IPS DF 19.7 (cell line): ENCODE results near the gene PSTPIP1.

ENCODE experiments used
- DNase-seq: peaks from one replicate; pipeline ENCODE4 v3.0.0-alpha.2; 2013; ENCODE audit warnings: low read depth, low spot score

The PSTPIP1 gene

DNA sequence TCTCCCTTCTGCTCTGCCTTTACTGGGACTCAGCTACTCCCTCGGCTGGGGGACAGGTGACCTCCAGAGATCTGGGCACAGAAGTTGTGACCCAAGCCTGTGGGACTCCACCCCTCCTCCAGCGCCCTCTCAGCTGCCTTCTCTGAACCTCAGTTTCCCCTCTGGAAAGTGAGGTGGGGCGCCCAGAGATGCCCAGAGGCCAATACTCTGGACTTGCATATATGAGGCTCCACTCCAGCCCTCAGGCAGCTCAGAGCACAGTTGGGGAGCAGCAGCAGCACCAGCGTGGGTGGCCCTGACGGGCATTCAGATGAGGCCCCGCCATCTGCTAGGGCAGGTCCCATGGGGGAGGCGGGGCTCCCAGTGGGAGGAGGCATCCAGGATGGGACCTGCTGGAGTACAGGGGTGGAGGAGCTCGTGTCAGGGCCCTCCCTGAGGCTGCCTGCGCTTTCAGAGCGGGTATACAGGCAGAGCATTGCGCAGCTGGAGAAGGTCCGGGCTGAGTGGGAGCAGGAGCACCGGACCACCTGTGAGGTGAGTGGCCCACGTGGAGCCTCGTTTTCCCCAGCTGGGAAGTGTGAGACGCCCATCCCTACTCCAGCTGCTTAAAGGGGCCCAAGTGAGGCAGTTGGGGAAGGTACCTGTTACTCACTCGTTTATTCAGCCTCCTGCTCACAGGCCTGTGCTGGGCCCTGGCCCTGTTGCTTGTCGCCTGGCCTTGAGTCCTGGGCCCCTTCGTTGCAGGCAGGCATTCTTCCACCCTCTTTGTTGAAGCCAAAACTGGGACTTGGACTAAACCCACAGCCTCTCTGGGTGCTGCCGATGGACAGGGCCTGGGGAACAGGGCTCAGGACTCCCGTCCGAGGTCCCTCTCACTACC, 35.4 kb downstream of the PSTPIP1 start:
- no peak for DNase-seq

DNA sequence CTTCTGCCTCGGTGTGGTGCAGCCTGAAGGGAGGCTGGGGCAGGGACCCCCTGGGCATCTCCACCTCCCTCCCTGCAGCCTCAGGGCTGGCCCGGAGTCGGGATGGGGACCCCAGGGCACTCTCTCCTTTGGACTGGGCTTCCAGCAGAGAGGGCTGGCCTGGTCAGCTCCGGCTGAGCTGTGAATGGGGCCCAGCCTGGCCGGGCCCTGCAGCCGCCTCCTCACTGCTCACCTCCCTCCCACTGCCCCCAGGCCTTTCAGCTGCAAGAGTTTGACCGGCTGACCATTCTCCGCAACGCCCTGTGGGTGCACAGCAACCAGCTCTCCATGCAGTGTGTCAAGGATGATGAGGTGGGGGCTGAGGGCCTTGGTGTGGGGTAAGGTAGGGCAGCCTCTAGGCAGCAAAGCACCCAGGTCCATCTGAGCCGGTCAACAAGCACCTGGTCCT, 36.0 kb downstream of the PSTPIP1 start:
- DNase-seq: no peak

- DNase-seq: no peak
These were observed 36.6 kb downstream of the PSTPIP1 start for GRCh38 chr15:77031376-77032050.

- DNase-seq: no peak
These were observed 37.2 kb downstream of the PSTPIP1 start for GRCh38 chr15:77032052-77032646.

DNA sequence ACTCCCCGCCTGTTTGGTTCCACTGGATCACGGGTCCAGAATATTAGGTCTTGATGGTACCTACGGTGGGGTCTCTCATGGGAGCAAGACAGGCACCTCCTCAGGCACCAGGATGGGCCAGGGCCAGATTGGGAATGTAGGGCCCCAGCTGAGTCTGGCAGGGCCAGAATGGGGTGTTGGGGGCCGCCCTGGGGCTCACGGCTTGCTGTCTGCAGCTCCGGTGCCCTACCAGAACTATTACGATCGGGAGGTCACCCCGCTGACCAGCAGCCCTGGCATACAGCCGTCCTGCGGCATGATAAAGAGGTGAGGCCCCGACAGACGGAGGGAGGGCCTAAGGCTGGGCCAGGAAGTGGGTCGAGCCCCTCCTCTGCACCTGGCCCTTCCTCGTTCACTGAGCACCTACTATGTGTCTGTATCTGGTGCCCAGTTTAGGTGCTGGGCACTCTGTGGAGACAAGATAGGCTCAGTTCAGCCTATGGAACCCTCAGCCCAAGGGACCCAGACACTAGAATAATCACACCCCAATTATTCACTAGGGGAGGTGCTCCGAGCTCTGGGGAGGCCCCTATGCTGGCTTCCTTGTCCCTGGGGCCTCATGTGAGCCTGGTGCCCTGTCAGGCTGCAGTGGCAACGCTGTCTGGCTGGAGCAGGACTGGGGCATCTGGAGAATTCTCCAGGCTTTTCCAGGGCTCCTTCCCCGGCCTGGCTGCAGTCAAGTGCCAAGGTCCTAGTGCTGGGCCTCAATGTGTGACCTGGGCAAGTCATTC, 37.9 kb downstream of the PSTPIP1 start:
- DNase-seq: no peak

- no peak for DNase-seq
These were observed 38.4 kb downstream of the PSTPIP1 start for GRCh38 chr15:77033417-77033728.

- no peak for DNase-seq
These were observed 39.1 kb downstream of the PSTPIP1 start for GRCh38 chr15:77033729-77034671.

- no peak for DNase-seq
These were observed 40.0 kb downstream of the PSTPIP1 start for GRCh38 chr15:77034695-77035489.

DNA sequence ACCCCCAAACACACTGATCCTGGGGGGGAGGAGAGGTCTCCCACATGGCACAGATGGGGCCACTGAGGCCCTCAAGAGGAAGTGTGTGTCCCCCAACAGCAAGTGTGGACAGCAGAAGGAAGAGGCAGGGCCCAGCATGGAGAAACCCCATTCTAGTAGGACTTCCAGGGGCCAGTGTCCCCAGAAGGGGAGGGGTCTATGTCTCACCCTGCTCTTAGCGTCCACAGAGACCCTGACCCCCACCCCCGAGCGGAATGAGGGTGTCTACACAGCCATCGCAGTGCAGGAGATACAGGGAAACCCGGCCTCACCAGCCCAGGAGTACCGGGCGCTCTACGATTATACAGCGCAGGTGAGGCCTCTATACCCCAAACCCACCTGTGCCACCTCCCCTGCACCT, 40.7 kb downstream of the PSTPIP1 start:
- no peak for DNase-seq

GRCh38 chr15:77035999-77036471, 41.1 kb downstream of the PSTPIP1 start:
- DNase-seq: no peak

DNA sequence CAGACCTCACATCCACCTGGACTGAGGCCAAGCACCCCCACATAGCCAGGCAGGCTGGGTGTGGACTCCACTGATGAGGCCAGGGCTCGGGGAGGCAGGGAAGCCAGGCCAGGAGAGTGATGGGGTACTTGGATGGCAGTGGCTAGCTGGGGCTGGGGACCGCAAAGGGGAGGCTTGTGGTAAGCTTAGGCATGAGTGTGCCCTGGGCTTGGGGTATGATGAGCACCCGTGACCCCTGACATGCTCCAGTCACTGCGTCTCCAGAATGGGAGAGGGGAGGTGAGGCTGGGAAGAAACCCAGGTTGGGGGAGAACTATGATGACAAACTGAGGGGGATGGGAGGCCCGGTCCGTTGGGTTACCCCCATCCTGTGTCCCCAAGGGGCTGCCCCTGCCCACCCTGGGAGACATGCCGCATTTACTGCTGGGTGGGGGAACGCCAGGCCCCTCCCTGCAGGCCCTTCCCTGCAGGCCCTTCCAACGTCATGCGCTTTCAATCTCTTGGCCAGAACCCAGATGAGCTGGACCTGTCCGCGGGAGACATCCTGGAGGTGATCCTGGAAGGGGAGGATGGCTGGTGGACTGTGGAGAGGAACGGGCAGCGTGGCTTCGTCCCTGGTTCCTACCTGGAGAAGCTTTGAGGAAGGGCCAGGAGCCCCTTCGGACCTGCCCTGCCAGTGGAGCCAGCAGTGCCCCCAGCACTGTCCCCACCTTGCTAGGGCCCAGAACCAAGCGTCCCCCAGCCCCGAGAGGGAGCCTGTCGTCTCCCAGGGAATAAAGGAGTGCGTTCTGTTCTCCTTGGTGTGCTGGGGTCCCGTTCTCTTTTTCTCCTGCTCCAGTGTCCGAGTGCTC, 41.8 kb downstream of the PSTPIP1 start:
- no peak for DNase-seq

DNA sequence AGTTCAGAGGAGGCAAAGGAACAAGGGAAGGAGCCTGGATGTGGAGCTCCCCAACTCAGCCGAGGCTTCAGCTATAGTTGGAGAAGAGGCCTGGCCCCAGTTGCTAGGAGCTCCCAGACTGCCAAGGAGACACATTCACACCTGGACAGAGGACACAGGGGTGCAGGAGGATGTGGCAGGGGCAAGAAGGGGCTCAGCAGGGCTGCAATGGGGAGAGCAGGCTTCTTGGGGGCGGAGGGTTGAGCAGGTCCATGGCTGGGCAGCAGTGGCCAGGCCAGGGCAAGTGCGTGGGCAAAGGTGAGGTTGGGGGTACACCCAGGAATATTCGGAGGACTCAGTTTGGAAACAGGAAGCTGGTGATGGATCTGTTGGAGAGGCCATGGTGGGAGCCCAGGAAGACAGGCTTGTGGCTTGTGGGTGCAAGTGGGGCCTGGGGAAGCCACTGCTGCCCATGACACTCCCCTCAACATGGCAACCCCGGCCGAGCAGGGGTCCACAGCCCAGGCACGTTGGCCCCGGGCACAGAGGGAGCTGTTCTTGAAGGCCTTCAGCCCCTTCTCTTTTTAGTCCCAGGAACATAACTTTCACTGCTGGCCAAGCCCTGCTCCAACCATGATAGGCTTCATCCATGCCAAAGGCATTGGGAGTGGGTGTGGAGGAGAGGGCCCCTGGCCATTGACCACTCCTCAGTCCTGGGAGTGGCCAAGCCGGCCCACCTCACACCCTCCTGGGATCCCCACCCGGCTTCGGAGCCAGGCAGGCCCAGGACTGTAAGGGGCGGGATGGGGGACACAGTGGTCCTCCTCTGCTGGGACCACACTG, 42.7 kb downstream of the PSTPIP1 start:
- no peak for DNase-seq

DNA sequence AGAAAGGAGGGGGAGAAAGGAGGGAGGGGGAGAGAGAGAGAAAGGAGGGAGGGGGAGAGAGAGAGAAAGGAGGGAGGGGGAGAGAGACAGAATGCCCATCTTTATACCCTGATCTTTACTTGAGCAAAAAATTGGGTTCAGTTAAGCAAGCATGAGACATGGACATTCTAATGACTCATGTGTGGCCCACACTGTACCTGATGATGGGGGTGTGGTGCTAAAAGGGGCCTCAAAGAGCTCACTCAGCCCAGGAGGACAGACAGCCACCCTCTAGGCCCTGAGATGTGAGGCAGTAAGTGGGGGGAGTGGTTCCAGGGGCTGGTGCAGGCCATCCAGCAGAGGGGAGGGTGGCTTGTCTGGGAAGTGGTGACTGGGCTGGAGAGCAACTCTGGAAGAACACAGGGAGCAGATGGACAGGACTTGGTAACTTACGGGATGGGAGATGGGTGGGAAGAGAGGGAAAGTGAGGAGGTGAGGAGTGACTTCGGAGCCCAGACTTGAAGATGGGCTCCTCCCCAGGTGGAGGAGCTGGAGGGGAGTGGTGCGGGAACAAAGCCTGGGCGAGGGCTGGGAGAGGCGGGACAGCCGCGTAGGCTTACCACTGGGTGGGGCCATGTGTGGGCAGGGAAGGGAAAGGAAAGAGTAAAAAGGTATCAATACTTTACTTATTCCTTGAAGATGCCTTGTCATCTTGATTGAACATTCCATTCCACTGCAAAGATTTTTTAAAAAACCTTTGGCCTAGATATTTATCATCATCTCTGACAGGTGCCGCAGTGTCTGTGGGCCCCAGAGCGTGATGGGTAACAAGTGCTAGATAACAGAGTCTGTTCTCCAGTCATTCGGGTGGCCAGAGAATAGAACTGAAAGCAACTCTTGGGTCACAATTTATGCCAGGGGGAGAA, 43.6 kb downstream of the PSTPIP1 start:
- no peak for DNase-seq

- DNase-seq: no peak
These were observed 44.2 kb downstream of the PSTPIP1 start for GRCh38 chr15:77039217-77039533.

DNA sequence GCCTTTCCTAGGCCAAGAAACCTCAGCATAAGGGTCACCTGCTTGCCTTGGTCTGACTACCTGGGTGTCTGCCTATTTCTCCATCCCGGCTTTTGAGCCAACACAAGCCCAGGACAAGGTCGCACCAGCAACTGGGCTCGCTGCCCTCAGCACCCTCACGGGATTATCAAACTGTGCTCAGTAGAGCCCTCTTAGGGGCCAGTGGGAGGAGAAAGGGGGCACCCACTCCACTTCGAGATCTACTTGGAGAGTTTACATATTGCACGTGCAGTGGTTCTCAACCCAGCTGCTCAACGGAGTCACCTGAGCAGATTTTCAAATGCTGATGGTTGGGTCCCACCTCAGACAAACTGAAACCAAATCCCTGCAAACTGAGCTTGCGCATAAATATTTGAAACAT, 44.9 kb downstream of the PSTPIP1 start:
- DNase-seq: no peak

- no peak for DNase-seq
These were observed 45.7 kb downstream of the PSTPIP1 start for GRCh38 chr15:77040673-77041072.

DNA sequence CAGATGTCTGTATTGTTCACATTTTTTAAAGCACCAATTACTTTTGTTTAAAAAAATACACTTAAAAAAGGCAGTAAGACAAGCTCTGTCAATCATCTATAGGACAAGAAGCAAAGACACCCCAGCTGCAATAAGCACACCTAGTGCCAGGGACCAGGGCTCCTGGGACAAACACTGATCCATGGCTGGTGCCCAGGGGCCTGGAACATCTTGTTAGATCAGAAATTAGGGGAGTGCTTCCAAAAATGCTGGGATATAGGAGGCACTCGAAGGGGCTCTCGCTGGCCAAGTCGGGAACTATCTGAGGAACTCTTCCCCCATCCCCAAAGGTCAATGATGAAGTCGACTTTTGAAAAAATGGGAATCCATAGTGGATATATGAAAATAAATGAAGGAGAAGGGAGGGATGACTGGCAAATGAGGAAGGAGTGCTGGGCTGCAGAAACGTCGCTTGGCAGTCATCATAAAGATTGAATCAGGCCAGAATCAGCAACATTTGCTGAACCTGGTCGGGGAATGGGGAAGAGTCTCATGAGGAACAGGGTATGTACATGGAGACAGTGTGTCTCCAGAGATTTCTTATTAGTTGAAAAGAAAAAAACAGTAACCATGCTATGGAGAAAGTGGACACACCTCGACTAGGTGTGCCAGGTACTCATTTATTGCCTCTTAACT, 47.5 kb downstream of the PSTPIP1 start:
- no peak for DNase-seq
